Trophoblast cell (in vitro differentiated cells and primary cell): ENCODE results near the gene PPP1R12B.
"Not testable (repeated sequence)": the region's sequence is repeated elsewhere in the genome, so short reads cannot be mapped to it uniquely, and the experiment has no call there.

Source experiments
- DNase-seq, 2 donors: peaks; one replicate each; pipeline ENCODE4 v3.0.0-alpha.2; 2016
- H2AFZ ChIP-seq: 2 replicates; pipeline ENCODE4 v1.6.1; 2013; ENCODE audit warnings: low read length, moderate library complexity, mild to moderate bottlenecking; ENCODE audit not compliant: insufficient read depth, poor library complexity
- H2AK5ac ChIP-seq: 2 replicates; pipeline ENCODE4 v1.6.1; 2013; ENCODE audit warnings: mild to moderate bottlenecking, low read length
- H2BK120ac ChIP-seq: 2 replicates; pipeline ENCODE4 v1.6.1; 2013; ENCODE audit warnings: low read length, mild to moderate bottlenecking, moderate library complexity; ENCODE audit not compliant: insufficient read depth, poor library complexity
- H2BK12ac ChIP-seq: 2 replicates; pipeline ENCODE4 v1.6.1; 2013; ENCODE audit warnings: mild to moderate bottlenecking, low read length, moderate library complexity
- H2BK5ac ChIP-seq: 2 replicates; pipeline ENCODE4 v1.6.1; 2013; ENCODE audit warnings: low read length, low read depth, moderate library complexity, mild to moderate bottlenecking; ENCODE audit not compliant: poor library complexity
- H3K14ac ChIP-seq: 2 replicates; pipeline ENCODE4 v1.6.1; 2013; ENCODE audit warnings: mild to moderate bottlenecking, low read length
- H3K18ac ChIP-seq: 2 replicates; pipeline ENCODE4 v1.6.1; 2013; ENCODE audit warnings: mild to moderate bottlenecking, low read length
- H3K23ac ChIP-seq: 2 replicates; pipeline ENCODE4 v1.6.1; 2013; ENCODE audit warnings: low read length
- H3K27ac ChIP-seq: 2 replicates; pipeline ENCODE4 v1.5.1; 2013; ENCODE audit warnings: low read depth, mild to moderate bottlenecking, inconsistent platforms, low read length, moderate library complexity
- H3K27me3 ChIP-seq: 2 replicates; pipeline ENCODE4 v1.6.1; 2013; ENCODE audit warnings: inconsistent platforms, mild to moderate bottlenecking, low read length, moderate library complexity; ENCODE audit not compliant: insufficient read depth
- H3K36me3 ChIP-seq, 2 experiments: 1 replicate in 1 of 2; 2 replicates in 1 of 2; pipeline ENCODE4 v1.6.1; 2013; ENCODE audit warnings: low read length in 2 of 2, mild to moderate bottlenecking in 2 of 2, moderate library complexity in 1 of 2; ENCODE audit not compliant: insufficient read depth in 2 of 2, control insufficient read depth in 1 of 2
- H3K4ac ChIP-seq: 2 replicates; pipeline ENCODE4 v1.6.1; 2013; ENCODE audit warnings: low read depth, mild to moderate bottlenecking, low read length, moderate library complexity
- H3K4me1 ChIP-seq, 2 experiments: 1 replicate in 1 of 2; 2 replicates in 1 of 2; pipeline ENCODE4 v1.6.1; 2013; ENCODE audit warnings: low read length in 2 of 2, mild to moderate bottlenecking in 2 of 2, moderate library complexity in 1 of 2; ENCODE audit not compliant: insufficient read depth in 2 of 2, control insufficient read depth in 1 of 2
- H3K4me2 ChIP-seq: 2 replicates; pipeline ENCODE4 v1.6.1; 2013; ENCODE audit warnings: inconsistent platforms, mild to moderate bottlenecking, low read length, moderate library complexity
- H3K4me3 ChIP-seq: 2 replicates; pipeline ENCODE4 v1.5.1; 2013; ENCODE audit warnings: mild to moderate bottlenecking, low read depth, low read length, inconsistent platforms
- H3K79me1 ChIP-seq: one replicate; pipeline ENCODE4 v1.6.1; 2013; ENCODE audit warnings: low read length
- H3K79me2 ChIP-seq: 2 replicates; pipeline ENCODE4 v1.6.1; 2013; ENCODE audit warnings: low read length, mild to moderate bottlenecking; ENCODE audit not compliant: control insufficient read depth, insufficient read depth, poor library complexity
- H3K9ac ChIP-seq: 2 replicates; pipeline ENCODE4 v1.6.1; 2013; ENCODE audit warnings: mild to moderate bottlenecking, low read length
- H3K9me3 ChIP-seq: 2 replicates; pipeline ENCODE4 v1.6.1; 2013; ENCODE audit warnings: low read depth, mild to moderate bottlenecking, control low read depth, inconsistent platforms, low read length; ENCODE audit not compliant: insufficient read depth
- H4K12ac ChIP-seq: 2 replicates; pipeline ENCODE4 v1.6.1; 2013; ENCODE audit warnings: low read depth, mild to moderate bottlenecking, low read length, moderate library complexity
- H4K8ac ChIP-seq: 2 replicates; pipeline ENCODE4 v1.6.1; 2013; ENCODE audit warnings: low read depth, mild to moderate bottlenecking, low read length, moderate library complexity
- H4K91ac ChIP-seq: one replicate; pipeline ENCODE4 v1.6.1; 2013; ENCODE audit warnings: low read depth, mild to moderate bottlenecking, low read length, moderate library complexity
- WGBS: extraction: QIAGEN DNeasy Blood & Tissue Kit; methylation state at CpG from one replicate; pipeline ENCODE4 v1.1.7; 2013; ENCODE audit warnings: missing lambda C conversion rate; ENCODE audit not compliant: insufficient read length, insufficient coverage; ENCODE audit errors: extremely low coverage; 5-methylcytosine and 5-hydroxymethylcytosine counted together

Gene PPP1R12B

GRCh38 chr1:202430111-202430510 is 81.6 kb downstream of the PPP1R12B start:
- not testable (repeated sequence) for H4K8ac ChIP-seq, H3K4me3 ChIP-seq, H2BK5ac ChIP-seq, H3K79me1 ChIP-seq, H2BK12ac ChIP-seq, H3K4ac ChIP-seq, H3K27ac ChIP-seq, H2BK120ac ChIP-seq, H3K9me3 ChIP-seq, H3K9ac ChIP-seq, H3K4me2 ChIP-seq, H3K36me3 ChIP-seq, H3K14ac ChIP-seq, H3K27me3 ChIP-seq, H3K18ac ChIP-seq, H4K91ac ChIP-seq, H3K79me2 ChIP-seq, H2AFZ ChIP-seq, H2AK5ac ChIP-seq, H3K4me1 ChIP-seq, H3K23ac ChIP-seq, H4K12ac ChIP-seq
- peak in 1 of 2 donors; percentile 87 for DNase-seq
- no CpG with 5 or more reads among the region's 1 CpG for WGBS

- not testable (repeated sequence) for H3K4me2 ChIP-seq, H2BK5ac ChIP-seq, H3K27ac ChIP-seq, H3K18ac ChIP-seq, H3K4ac ChIP-seq, H4K91ac ChIP-seq, H2AK5ac ChIP-seq, H2BK12ac ChIP-seq, H3K23ac ChIP-seq, H3K79me2 ChIP-seq, H3K79me1 ChIP-seq, DNase-seq, H4K12ac ChIP-seq, H2AFZ ChIP-seq, H3K14ac ChIP-seq, H3K27me3 ChIP-seq, H2BK120ac ChIP-seq, H3K9me3 ChIP-seq, H3K4me1 ChIP-seq, H4K8ac ChIP-seq, H3K4me3 ChIP-seq, H3K36me3 ChIP-seq, H3K9ac ChIP-seq
- no CpG with 5 or more reads among the region's 2 CpGs for WGBS
Measured at GRCh38 chr1:202432338-202432737, 83.8 kb downstream of the PPP1R12B start.

DNA sequence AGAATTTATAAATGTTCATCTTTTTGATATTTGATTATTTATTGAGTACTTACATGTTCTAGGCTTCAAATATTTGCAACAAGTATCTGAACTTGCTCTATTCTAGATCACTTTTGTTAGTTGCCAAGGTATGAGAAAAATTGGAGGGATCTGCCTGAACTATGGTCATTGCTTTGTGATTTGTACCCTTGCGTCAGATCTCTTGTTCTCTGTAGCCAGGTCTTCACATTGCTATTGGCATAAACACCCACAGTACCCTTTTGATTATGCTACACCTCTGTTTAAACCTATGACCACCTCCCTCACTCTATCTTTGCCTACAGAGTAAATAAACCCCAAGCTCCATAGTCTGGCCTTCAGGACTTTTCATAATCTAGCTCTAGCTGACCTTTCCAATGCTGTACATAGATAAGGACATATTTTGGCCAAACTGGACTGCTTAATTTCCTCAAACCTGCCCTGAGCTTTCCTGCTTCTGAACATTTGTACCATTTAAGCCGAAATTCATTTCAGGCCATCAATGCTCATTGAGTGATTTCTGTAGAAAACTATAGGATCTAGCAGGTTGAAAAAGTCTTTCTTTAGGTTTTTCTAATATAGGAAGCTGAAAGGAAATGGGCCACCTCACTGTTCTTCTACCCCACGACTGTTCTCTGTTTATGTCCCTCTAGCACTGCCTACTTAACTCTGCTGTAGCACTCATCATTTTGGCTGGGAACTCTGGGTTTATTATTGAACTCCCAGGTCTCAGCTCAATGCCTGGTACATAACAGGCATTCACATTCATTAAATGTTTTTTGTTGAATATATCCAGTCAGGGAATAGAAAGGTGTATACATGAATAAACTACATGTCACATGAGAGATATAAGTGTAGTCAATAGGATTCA is 84.9 kb downstream of the PPP1R12B start:
- no peak overlapping the region for H3K23ac ChIP-seq
- H2AFZ ChIP-seq = no peak overlapping the region

DNA sequence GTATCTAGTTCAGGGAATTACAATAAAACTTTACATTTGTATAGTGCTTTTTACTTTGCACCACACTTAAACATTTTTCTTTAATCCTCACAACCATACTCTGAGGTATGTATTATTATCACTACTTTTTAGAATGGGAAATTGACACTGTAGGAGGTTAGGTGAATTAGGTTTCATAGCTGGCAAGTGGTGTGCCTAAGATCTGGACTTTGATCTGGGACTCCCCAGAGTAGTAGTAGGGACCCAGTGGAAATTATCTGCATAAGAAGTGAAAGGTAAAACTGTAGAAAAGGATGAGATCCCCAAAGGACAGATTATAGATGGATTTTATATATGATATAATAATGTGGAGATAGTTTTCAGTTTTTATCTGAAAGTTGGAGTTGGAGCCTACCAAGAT is 85.6 kb downstream of the PPP1R12B start:
- Histone ChIP-seq H3K4me2 (no peak overlapping the region), H3K27ac (no peak overlapping the region), H2BK12ac (no peak overlapping the region), H3K14ac (no peak overlapping the region), H3K23ac (no peak overlapping the region), H2AFZ (no peak overlapping the region), H3K79me2 (no peaks in the 10 kb centered on the region), H3K18ac (no peak overlapping the region), H2BK5ac (no peak overlapping the region), H4K8ac (no peak overlapping the region), H2AK5ac (no peak overlapping the region), H3K4me1 (no peaks in the 10 kb centered on the region), H3K27me3 (no peaks in the 10 kb centered on the region), H3K36me3 (peaks cover 6 to 13% of the 10 kb centered on the region in 2 experiments), H3K9me3 (peaks cover 2% of the 10 kb centered on the region), H3K4me3 (no peak overlapping the region), H3K79me1 (no peaks in the 10 kb centered on the region), H2BK120ac (no peak overlapping the region), H3K9ac (no peak overlapping the region), H4K12ac (no peak overlapping the region), H3K4ac (no peak overlapping the region), H4K91ac (no peak overlapping the region)
- DNase-seq = no peak

More for the DNA sequence above, 84.9 kb downstream of the PPP1R12B start:
- Histone ChIP-seq H3K4me2 (no peak overlapping the region), H2BK120ac (no peak overlapping the region), H2AK5ac (no peak overlapping the region), H3K18ac (no peak overlapping the region), H4K12ac (no peak overlapping the region), H3K9me3 (no peaks in the 10 kb centered on the region), H3K27me3 (no peaks in the 10 kb centered on the region), H3K79me2 (no peaks in the 10 kb centered on the region), H2BK12ac (no peak overlapping the region), H3K4ac (no peak overlapping the region), H3K79me1 (no peaks in the 10 kb centered on the region), H3K4me1 (no peaks in the 10 kb centered on the region), H3K14ac (no peak overlapping the region), H4K91ac (no peak overlapping the region), H3K9ac (no peak overlapping the region), H2BK5ac (no peak overlapping the region), H3K4me3 (no peak overlapping the region), H3K27ac (no peak overlapping the region), H4K8ac (no peak overlapping the region), H3K36me3 (peaks cover under 1 to 6% of the 10 kb centered on the region in 2 experiments)
- no peak for DNase-seq
- no CpG with 5 or more reads among the region's 3 CpGs for WGBS
